ENCODE data around the gene CORIN.
"Not testable (repeated sequence)": the region's sequence is repeated elsewhere in the genome, so short reads cannot be mapped to it uniquely, and the experiment has no call there.

CORIN gene

DNA sequence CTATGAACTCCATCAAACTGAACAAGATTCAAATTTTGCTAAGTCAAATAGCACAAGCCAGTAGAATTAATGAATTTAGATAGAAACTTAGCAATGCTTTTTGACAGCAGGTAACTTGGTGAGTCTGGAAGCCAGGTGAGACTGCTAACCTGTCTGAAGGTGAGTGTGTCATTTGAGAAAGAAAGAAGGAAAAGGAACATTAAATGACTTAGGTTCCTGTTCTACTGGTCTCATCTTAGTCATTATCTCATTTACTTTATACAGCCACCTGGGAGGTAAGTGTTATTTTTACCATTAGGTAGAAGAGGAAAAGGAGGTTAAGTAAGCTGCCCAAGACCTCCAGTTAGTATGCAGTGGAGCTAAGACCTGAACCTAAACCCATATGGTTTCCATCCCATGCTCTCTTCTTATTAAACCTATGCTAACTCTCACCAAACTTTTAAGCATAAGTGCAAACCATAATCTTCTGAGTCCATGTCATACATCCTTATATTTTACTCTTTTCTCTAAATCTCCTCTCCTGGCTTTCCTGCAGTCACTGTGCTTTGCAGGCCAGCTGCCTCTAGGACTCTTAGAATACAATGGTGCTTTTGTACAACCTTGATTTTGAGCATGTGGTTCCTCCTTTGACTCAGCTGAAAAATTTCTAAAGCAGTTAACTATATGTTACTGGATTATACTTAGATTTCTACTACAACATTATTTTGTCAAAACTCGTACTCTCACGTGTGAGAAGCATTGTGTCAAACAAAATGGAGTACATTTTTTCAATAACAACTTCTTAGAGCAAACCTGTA lies 284.3 kb downstream of the CORIN start:
- no peak for DNase-seq

DNA sequence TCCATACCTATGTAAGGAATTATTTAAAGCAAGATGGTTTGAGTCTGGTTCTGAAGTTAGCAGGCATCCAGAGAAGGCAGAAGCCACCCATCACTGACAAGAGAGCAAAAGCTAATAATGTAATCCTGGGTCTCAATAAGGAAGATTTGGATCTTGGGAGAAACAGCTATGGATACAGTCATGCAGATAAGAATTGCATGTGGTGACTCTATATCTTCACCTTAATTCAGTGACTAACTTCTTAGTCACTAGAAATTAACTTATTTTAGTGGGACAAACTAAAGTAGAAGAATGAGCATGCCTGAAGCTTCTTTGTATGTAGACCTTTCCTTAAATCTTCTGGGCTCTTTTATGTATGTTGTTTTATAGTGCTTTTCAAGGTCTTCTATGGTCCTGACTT lies 286.2 kb downstream of the CORIN start:
- DNase-seq, result no peak

- no peak for DNase-seq
These were observed 286.8 kb downstream of the CORIN start for GRCh38 chr4:47550899-47551548.

DNA sequence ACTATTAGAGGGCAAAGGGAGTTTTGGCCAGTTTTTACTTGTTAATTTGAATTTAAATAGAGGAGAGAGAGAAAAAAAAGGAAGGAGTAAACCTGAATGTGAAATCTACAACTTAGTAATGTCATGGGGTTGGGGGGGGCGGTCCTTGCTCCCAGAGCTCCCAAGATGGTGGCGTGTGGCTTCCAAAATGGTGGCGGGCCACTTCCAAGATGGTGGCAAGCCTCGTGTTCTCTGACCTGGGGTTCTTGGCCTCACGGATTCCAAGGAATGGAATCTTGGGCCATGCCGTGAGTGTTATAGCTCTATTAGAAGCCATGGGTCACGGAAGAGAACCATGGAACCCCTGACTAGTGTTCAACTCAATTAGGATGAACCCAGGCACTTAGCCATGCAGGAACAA lies 287.5 kb downstream of the CORIN start:
- not testable (repeated sequence) for DNase-seq

All from NCI-H2227 treated with DMSO at 0.1 percent for 48 hours (cell line).